GM21737 (cell line): Measurements from ENCODE around the gene PCBP3.

ENCODE experiments used
- ATAC-seq: cut with Tn5 transposase; IDR thresholded peaks from one replicate; pipeline ENCODE4 v1.9.1; 2021; ENCODE audit warnings: mild to moderate bottlenecking, moderate library complexity; ENCODE audit not compliant: unreplicated experiment

Gene PCBP3

GRCh38 chr21:45723049-45723958 lies 79.8 kb downstream of the PCBP3 start:
- no peak for ATAC-seq

GRCh38 chr21:45724345-45724961 lies 80.9 kb downstream of the PCBP3 start:
- no peak for ATAC-seq

- no peak for ATAC-seq
Observed at GRCh38 chr21:45724994-45725843, 81.7 kb downstream of the PCBP3 start.

GRCh38 chr21:45725844-45726200 lies 82.3 kb downstream of the PCBP3 start:
- ATAC-seq, result no peak

DNA sequence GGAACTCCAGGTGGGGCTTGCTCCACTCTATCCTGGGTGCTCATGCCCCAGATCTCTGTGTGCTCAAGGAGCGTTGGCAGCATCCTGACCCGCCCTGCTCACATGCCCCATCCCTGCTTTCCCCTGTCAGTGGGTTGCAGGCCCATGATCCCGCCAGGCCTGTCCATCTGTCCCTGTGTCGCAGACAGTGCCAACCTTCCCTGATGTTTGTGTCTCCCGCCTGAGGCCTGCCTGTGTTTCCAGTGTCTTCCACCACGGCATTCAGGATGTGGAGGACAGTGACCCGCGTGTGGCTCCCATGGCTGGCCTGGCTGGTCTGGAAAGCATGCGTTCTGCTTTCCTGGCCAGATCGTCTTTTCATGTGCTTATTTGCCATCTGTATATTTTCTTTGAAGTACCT lies 82.9 kb downstream of the PCBP3 start:
- no peak for ATAC-seq

DNA sequence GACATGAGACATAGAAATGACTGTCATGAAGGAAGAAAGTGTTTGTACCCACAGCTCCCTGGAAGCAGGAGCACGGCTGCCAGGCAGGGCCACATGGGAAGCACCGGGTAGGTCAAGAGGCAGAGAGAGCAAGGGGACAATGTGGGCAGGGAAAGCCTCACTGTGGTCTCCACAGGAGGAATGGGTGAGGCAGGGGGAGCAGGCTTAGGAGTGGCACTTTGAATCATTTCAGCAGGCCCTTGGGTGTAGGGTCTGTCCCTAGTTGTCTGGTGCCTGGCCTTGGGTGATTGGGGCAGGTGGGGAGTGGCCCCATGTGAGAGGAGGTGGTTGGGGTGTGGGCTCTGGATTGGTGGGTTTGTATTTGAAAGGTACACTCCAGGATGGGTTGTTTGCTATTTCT lies 83.9 kb downstream of the PCBP3 start:
- no peak for ATAC-seq

GRCh38 chr21:45735259-45736000 lies 91.9 kb downstream of the PCBP3 start:
- no peak for ATAC-seq

DNA sequence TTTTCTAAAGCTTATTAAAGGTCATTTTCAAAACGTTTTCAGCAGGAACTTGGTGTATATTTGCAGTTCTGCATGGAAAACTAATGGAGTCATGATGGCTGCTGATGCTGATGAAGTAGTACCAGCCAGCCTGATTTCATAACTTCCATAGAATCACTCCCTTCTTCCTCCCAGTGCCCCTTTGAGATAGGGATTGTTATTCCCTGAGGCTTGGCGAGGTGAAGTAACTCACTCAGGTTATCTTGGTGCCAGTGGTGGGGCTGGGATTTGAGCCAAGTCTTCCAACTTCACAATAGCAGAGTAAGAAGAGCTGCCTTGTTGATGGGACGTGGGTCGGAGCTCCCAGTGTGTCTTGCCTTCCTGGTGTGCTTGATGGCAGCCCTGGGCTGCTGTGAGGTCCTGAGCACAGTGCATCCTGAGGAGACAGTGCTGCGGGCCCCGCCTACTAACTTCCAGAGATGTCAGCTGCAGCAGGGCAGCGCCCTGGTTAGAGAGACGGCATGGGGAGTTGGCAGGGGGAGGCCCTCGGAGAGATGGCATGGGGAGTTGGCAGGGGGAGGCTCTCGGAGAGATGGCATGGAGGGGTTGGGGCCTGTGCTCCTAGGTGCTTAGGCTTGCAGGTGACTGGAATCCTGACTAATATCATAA lies 92.6 kb downstream of the PCBP3 start:
- ATAC-seq, result no peak

GRCh38 chr21:45736690-45737484 lies 93.4 kb downstream of the PCBP3 start:
- ATAC-seq, result no peak

DNA sequence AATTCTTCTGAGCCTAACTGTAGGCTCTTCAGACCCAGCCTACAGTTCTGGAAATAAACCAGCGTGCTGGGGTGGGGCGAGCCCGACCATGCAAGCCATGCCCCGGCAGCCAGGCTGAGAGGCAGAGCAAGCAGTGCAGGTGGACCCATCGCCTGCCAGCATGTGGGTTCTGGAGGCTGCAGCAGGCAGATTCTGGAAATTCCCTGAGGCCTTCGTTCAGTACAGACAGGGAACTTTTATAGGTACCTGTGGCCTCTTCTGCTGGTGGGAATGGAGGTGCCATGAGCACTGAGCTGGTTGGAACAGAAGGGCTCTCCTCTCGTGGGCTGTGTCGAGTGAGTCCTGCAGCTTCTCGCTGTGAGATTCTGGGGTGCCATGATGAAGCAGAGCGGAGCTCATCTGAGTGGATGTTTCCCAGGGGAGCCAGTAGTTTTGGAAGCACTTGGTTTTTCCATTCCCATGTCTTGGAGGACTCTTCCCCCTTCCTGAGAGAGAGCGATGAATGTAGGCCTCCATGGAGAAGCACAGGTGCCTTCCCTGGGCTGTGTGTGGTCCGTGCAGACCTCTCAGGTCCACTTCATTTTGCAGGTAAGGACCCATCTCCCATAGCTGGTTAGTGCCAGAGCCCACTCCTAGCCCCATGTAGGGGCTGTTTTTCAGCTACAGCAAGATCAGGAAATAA lies 94.1 kb downstream of the PCBP3 start:
- no peak for ATAC-seq

GRCh38 chr21:45739218-45740087 lies 95.9 kb downstream of the PCBP3 start:
- ATAC-seq, result no peak

DNA sequence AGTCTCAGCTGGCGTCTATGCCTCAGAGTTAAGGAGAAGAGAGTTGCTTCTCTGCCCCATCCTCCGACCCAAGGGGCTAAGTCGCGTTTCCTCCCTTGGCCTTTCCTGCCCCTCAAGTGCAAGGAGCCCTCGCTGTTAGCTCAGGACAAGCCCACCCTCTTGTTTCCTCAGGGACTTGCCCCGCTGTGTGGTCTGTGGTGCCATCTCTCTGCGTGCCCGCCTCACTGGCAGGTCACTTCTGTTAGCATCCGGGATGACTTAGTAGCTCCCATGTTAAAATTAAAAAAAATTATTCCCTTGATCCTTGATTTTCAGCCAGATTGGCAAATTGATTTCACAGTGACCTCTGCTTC lies 96.5 kb downstream of the PCBP3 start:
- no peak for ATAC-seq

GRCh38 chr21:45740491-45741357 lies 97.2 kb downstream of the PCBP3 start:
- no peak for ATAC-seq

DNA sequence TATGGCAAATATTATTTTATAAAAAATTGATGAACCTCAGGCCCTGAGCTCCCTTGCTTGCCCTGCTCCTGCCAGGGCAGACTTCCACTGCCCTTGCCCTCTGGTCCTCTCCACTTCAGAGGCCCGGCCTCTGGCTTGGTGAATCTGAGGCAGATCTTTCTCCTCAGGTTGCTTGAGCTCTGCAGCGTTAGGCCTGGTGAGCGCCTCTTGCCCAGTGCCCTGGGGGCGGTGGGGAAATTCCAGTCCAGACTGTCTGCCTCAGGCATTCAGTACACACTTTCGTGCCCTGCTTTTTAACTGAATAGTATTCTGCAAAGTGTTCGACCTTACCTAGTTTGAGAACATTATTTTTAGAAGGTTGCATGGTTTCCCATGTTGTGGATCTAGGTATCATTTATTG lies 98.2 kb downstream of the PCBP3 start:
- no peak for ATAC-seq

DNA sequence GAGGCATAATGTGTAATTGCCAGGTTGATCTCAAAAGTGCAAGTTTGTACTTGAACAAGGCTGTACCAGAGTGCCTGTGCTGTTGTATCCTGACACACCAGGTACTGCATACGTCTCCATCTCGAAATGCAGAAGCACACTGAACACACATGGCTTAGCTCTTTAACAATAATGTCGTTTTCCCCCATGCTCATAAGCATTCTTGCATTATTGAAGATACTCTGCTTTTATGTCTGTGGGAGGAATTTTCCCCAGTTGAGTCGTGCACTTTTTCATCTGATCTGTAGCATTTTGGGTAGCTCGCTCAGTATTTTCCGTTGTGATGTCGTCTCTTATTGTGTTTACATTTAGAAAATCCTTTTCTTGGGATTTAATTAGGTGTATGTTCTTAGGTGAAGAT lies 98.7 kb downstream of the PCBP3 start:
- no peak for ATAC-seq

DNA sequence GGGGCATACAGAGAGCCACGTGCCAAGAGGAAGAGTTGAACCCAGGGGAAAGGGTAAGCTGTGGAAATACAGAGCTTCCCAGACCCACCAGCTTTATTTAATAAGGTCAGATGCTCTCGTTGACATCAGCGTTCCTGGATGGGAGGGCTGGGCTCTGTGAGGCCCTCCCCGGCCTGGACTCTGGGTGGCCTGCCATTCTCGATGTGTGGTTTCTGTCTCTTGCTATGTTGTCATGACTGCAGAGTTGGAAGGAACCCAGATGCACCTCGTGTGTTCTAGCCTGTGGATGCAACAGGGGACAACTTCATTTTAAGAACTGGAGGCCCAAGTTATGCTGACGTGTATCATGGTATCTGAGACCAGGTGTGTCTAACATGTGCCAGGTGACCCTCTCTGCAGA lies 101.7 kb downstream of the PCBP3 start:
- ATAC-seq, result no peak

DNA sequence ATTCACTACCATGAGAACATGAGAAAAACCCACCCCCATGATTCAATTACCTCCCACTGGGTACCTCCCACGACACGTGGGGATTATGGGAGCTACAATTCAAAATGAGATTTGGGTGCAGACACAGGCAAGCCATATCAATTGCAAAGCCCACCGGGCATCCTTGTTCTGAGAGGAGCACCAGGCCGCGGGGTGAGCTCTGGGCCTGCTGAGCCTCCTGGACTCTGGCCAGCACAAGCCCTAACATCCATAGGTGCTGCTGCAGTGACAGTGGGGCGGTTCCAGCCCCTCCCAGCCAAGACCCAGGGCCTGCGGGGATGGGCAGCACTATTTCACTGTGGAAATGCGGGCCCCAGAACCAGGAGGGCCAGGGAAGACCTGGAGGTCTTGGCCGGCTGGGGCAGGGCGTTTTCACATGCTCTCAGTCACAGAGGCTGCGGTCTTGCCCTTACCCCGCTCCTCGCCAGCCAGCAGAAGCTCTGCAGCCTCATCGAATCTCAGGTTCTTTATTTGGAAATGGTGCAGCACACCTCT lies 103.8 kb downstream of the PCBP3 start:
- no peak for ATAC-seq
